Measurements from ENCODE around the gene SEMA6D.

The SEMA6D gene

GRCh38 chr15:47717036-47717612 is at the start of gene SEMA6D:
TSS of gene SEMA6D (plus strand) at chr15:47717505. CDS start at chr15:47759799, 42,294 bp downstream.
- FAIRE-seq (peak; percentile 46), DNase-seq (ENCODE audit: low spot score) (peak; percentile 78)

- no peak for DNase-seq (ENCODE audit: low spot score)
- no peak for FAIRE-seq
Measured at GRCh38 chr15:47669221-47669620, 48.1 kb upstream of the SEMA6D start.

GRCh38 chr15:47670365-47670764 is 46.9 kb upstream of the SEMA6D start:
- no peak for DNase-seq (ENCODE audit: low spot score)
- FAIRE-seq, result no peak

- DNase-seq (ENCODE audit: low spot score) (no peak), FAIRE-seq (no peak)
Measured at GRCh38 chr15:47673232-47673761, 44.0 kb upstream of the SEMA6D start.

GRCh38 chr15:47674586-47675232 is 42.6 kb upstream of the SEMA6D start:
- DNase-seq (ENCODE audit: low spot score), result no peak
- FAIRE-seq, result no peak

GRCh38 chr15:47675735-47676134 is 41.6 kb upstream of the SEMA6D start:
- FAIRE-seq (no peak), DNase-seq (ENCODE audit: low spot score) (no peak)

GRCh38 chr15:47678040-47678439 is 39.3 kb upstream of the SEMA6D start:
- FAIRE-seq (no peak), DNase-seq (ENCODE audit: low spot score) (no peak)

- FAIRE-seq (no peak), DNase-seq (ENCODE audit: low spot score) (no peak)
Measured at GRCh38 chr15:47682661-47683060, 34.6 kb upstream of the SEMA6D start.

GRCh38 chr15:47685141-47685870 is 32.0 kb upstream of the SEMA6D start:
- DNase-seq (ENCODE audit: low spot score) (no peak), FAIRE-seq (no peak)

GRCh38 chr15:47688573-47689086 is 28.7 kb upstream of the SEMA6D start:
- DNase-seq (ENCODE audit: low spot score) (peak; percentile 6), FAIRE-seq (no peak)

- FAIRE-seq (no peak), DNase-seq (ENCODE audit: low spot score) (no peak)
Measured at GRCh38 chr15:47689660-47690059, 27.6 kb upstream of the SEMA6D start.

- DNase-seq (ENCODE audit: low spot score), result no peak
- no peak for FAIRE-seq
Measured at GRCh38 chr15:47691882-47692281, 25.4 kb upstream of the SEMA6D start.

GRCh38 chr15:47696351-47696750 is 21.0 kb upstream of the SEMA6D start:
- DNase-seq (ENCODE audit: low spot score) (no peak), FAIRE-seq (no peak)

GRCh38 chr15:47705281-47705997 is 11.9 kb upstream of the SEMA6D start:
- FAIRE-seq (no peak), DNase-seq (ENCODE audit: low spot score) (no peak)

GRCh38 chr15:47707391-47707790 is 9.9 kb upstream of the SEMA6D start:
- FAIRE-seq, result no peak
- DNase-seq (ENCODE audit: low spot score), result no peak

GRCh38 chr15:47708161-47708980 is 8.9 kb upstream of the SEMA6D start:
- DNase-seq (ENCODE audit: low spot score), result no peak
- FAIRE-seq, result no peak

- FAIRE-seq, result no peak
- peak; percentile 8 for DNase-seq (ENCODE audit: low spot score)
Measured at GRCh38 chr15:47711655-47712054, 5.7 kb upstream of the SEMA6D start.

- DNase-seq (ENCODE audit: low spot score) (no peak), FAIRE-seq (no peak)
Measured at GRCh38 chr15:47715402-47715801, 1.9 kb upstream of the SEMA6D start.

- FAIRE-seq, result no peak
- DNase-seq (ENCODE audit: low spot score), result no peak
Measured at GRCh38 chr15:47715856-47716445, 1.4 kb upstream of the SEMA6D start.

GRCh38 chr15:47716516-47716915 is 789 bp upstream of the SEMA6D start:
- FAIRE-seq (no peak), DNase-seq (ENCODE audit: low spot score) (no peak)

Data from urothelium cell line (cell line).